PC-9 (cell line): Measurements from ENCODE around the gene AP1G2. TPM values are rescaled to one million over a fixed set of nuclear protein-coding genes. Genes with fewer than 3 reads are reported as not detected.

Experiments used
- BruUV-seq: library from RNA; stranded (reverse); fragments of 400-500 nt; replicated peaks from 2 replicates; lab custom pipeline; 2021; lab: Mats Ljungman, UMichigan
- CTCF ChIA-PET: fragments of 300-600 bp; sonication (Branson Sonifier 250); formaldehyde crosslinking; loops from one replicate; lab custom pipeline; 2022; ENCODE audit warnings: antibody characterized with exemption; lab: Charles Lee
- POLR2A ChIA-PET: fragments of 300-600 bp; sonication (Branson Sonifier 250); formaldehyde crosslinking; loops from one replicate; lab custom pipeline; 2022; ENCODE audit warnings: antibody characterized with exemption; ENCODE audit not compliant: unreplicated experiment; lab: Charles Lee
- DNase-seq, 2 experiments: peaks; one replicate each; pipeline versions ENCODE4 v3.0.0 to v3.0.0-alpha.2; 2015 to 2022; ENCODE audit warnings: mixed read lengths in 1 of 2
- H2AFZ ChIP-seq: fragments of 200-600 bp; sonication (generic); 2 replicates; pipeline ENCODE4 v1.8.1; 2017; ENCODE audit warnings: antibody characterized with exemption
- H3F3A ChIP-seq: fragments of 200-600 bp; sonication (generic); 2 replicates; pipeline ENCODE4 v1.8.1; 2017; ENCODE audit warnings: antibody characterized with exemption, mild to moderate bottlenecking, low read depth; ENCODE audit not compliant: insufficient read depth
- H3K27ac ChIP-seq: fragments of 200-600 bp; sonication (generic); 2 replicates; pipeline ENCODE4 v1.6.1; 2016; ENCODE audit warnings: mixed run types
- H3K27me3 ChIP-seq: fragments of 200-600 bp; sonication (generic); 2 replicates; pipeline ENCODE4 v1.6.1; 2016; ENCODE audit warnings: low read depth, mixed run types; ENCODE audit not compliant: insufficient read depth
- H3K36me3 ChIP-seq: fragments of 200-600 bp; sonication (generic); 2 replicates; pipeline ENCODE4 v1.6.1; 2016; ENCODE audit warnings: low read depth, mixed run types
- H3K4me1 ChIP-seq: fragments of 200-600 bp; sonication (generic); replicated peaks from 2 replicates; pipeline ENCODE4 v1.6.1; 2016; ENCODE audit warnings: mixed run types; ENCODE audit not compliant: insufficient read depth
- H3K4me2 ChIP-seq: fragments of 200-600 bp; sonication (generic); 2 replicates; pipeline ENCODE4 v1.6.1; 2017; ENCODE audit warnings: mixed run types
- H3K4me3 ChIP-seq: fragments of 200-600 bp; sonication (generic); 2 replicates; pipeline ENCODE4 v1.6.1; 2016; ENCODE audit warnings: mixed run types
- H3K79me2 ChIP-seq: fragments of 200-600 bp; sonication (generic); 2 replicates; pipeline ENCODE4 v1.6.1; 2017; ENCODE audit warnings: low read depth, mixed run types
- H3K9me2 ChIP-seq: fragments of 200-600 bp; sonication (generic); 2 replicates; pipeline ENCODE4 v1.8.1; 2017; ENCODE audit warnings: mild to moderate bottlenecking; ENCODE audit not compliant: insufficient read depth
- H3K9me3 ChIP-seq: fragments of 200-600 bp; sonication (generic); 2 replicates; pipeline ENCODE4 v1.8.1; 2016; ENCODE audit warnings: low read depth; ENCODE audit not compliant: insufficient read depth
- H4K20me1 ChIP-seq: fragments of 200-600 bp; sonication (generic); 2 replicates; pipeline ENCODE4 v1.8.1; 2017; ENCODE audit not compliant: insufficient read depth
- CTCF ChIP-seq: fragments of 200-600 bp; sonication (generic); conservative IDR thresholded peaks from 2 replicates; pipeline ENCODE4 v1.6.1; 2017; ENCODE audit warnings: mixed run types, antibody characterized with exemption, mild to moderate bottlenecking, moderate library complexity
- EZH2 ChIP-seq: fragments of 200-600 bp; sonication (generic); IDR thresholded peaks from 2 replicates; pipeline ENCODE4 v1.8.0; 2017; ENCODE audit warnings: antibody characterized with exemption, low read depth
- intact Hi-C: fragments of 100-400 bp; cut with micrococcal nuclease; formaldehyde crosslinking; loops from one replicate; pipeline ENCODE4 v1.10.0; 2022; ENCODE audit not compliant: unreplicated experiment
- total RNA-seq: library from RNA; stranded (reverse); gene quantifications from 2 replicates; pipeline ENCODE4 v1.2.3, GENCODE V29; 2021

AP1G2 gene
- total RNA-seq, 1 experiment from 2014 or later, result 128 TPM

- H3K9me2 ChIP-seq, result no peaks in the 10 kb centered on the region
- no peaks in the 10 kb centered on the region for H3K4me1 ChIP-seq
- H2AFZ ChIP-seq, result no peak overlapping the region
- no peaks in the 10 kb centered on the region for H3K79me2 ChIP-seq
- no peaks in the 10 kb centered on the region for H3K9me3 ChIP-seq
- H4K20me1 ChIP-seq, result no peaks in the 10 kb centered on the region
- TF ChIP-seq CTCF, result no peak
- TF ChIP-seq EZH2, result no peak
- H3K36me3 ChIP-seq, result no peaks in the 10 kb centered on the region
- ChIA-PET CTCF (no interaction called here), POLR2A (no interaction called here)
- BruUV-seq, result no TSS peak
- H3K4me3 ChIP-seq, result no peak overlapping the region
- no peak overlapping the region for H3K27ac ChIP-seq
- intact Hi-C loops, result no loop called here
- H3F3A ChIP-seq, result no peaks in the 10 kb centered on the region
- no peaks in the 10 kb centered on the region for H3K27me3 ChIP-seq
- no peak overlapping the region for H3K4me2 ChIP-seq
- DNase-seq, result no peak
Observed at GRCh38 chr14:23518709-23519108, 48.9 kb downstream of the AP1G2 start.

- no peaks in the 10 kb centered on the region for H3K9me2 ChIP-seq
- no peak overlapping the region for H3K27ac ChIP-seq
Observed at GRCh38 chr14:23517650-23518326, 49.8 kb downstream of the AP1G2 start.

GRCh38 chr14:23514644-23514957 lies 53.0 kb downstream of the AP1G2 start:
- no peak overlapping the region for H3K27ac ChIP-seq
- H3K4me2 ChIP-seq, result no peak overlapping the region
- BruUV-seq, result no TSS peak
- no peaks in the 10 kb centered on the region for H3K79me2 ChIP-seq
- no peak overlapping the region for H3K4me3 ChIP-seq
- no peaks in the 10 kb centered on the region for H3K9me2 ChIP-seq
- POLR2A ChIA-PET, result no interaction called here
- no peaks in the 10 kb centered on the region for H3K27me3 ChIP-seq
- H3K9me3 ChIP-seq, result no peaks in the 10 kb centered on the region
- no peaks in the 10 kb centered on the region for H3K4me1 ChIP-seq
- TF ChIP-seq EZH2, result no peak
- no peak for TF ChIP-seq CTCF
- H3K36me3 ChIP-seq, result no peaks in the 10 kb centered on the region
- CTCF ChIA-PET, result no interaction called here
- no peaks in the 10 kb centered on the region for H3F3A ChIP-seq
- H4K20me1 ChIP-seq, result no peaks in the 10 kb centered on the region
- intact Hi-C loops, result no loop called here
- no peak for DNase-seq
- no peak overlapping the region for H2AFZ ChIP-seq

More at GRCh38 chr14:23517650-23518326, 49.8 kb downstream of the AP1G2 start:
- Histone ChIP-seq H3K36me3 (no peaks in the 10 kb centered on the region), H4K20me1 (no peaks in the 10 kb centered on the region), H3F3A (no peaks in the 10 kb centered on the region), H2AFZ (no peak overlapping the region), H3K4me2 (no peak overlapping the region), H3K4me3 (no peak overlapping the region), H3K9me3 (no peaks in the 10 kb centered on the region), H3K79me2 (no peaks in the 10 kb centered on the region), H3K27me3 (no peaks in the 10 kb centered on the region), H3K4me1 (no peaks in the 10 kb centered on the region)
- intact Hi-C loops, result no loop called here
- no TSS peak for BruUV-seq
- CTCF ChIA-PET, result no interaction called here
- no peak for DNase-seq
- TF ChIP-seq EZH2, result no peak
- TF ChIP-seq CTCF, result no peak
- POLR2A ChIA-PET, result no interaction called here
